GM12878 (cell line): ENCODE measurements around the gene IL1RAPL1. TPM values are rescaled to one million over a fixed set of nuclear protein-coding genes. Genes with fewer than 3 reads are reported as not detected.

Experiments
- ATAC-seq: fragments of 200-7000 bp; cut with Tn5 transposase; 3 replicates; pipeline ENCODE4 v1.9.1; 2020; ENCODE audit warnings: mild to moderate bottlenecking, moderate library complexity
- BruUV-seq: library from RNA; stranded (reverse); fragments of 400-500 nt; replicated peaks from 2 replicates; lab custom pipeline; 2021; lab: Mats Ljungman, UMichigan
- CTCF ChIA-PET: fragments of 300-600 bp; sonication (Branson Sonifier 250); formaldehyde crosslinking; extraction: SDS; loops from one replicate; lab custom pipeline; 2021; ENCODE audit warnings: inconsistent platforms; lab: Yijun Ruan, JAX
- POLR2A ChIA-PET: fragments of 350-600 bp; formaldehyde crosslinking; extraction: SDS; loops from one replicate; lab custom pipeline; 2021; ENCODE audit warnings: inconsistent platforms; lab: Charles Lee
- RAD21 ChIA-PET: fragments of 300-600 bp; sonication (Branson Sonifier 250); formaldehyde crosslinking; loops from one replicate; lab custom pipeline; 2023; ENCODE audit warnings: antibody characterized with exemption; ENCODE audit not compliant: unreplicated experiment; lab: Charles Lee
- SMC1A ChIA-PET: fragments of 300-600 bp; sonication (Branson Sonifier 250); formaldehyde crosslinking; loops from one replicate; lab custom pipeline; 2023; ENCODE audit not compliant: unreplicated experiment, uncharacterized antibody; lab: Charles Lee
- DNase-seq: peaks from one replicate; pipeline ENCODE4 v3.0.0-alpha.2; 2011; ENCODE audit warnings: low read depth, low spot score
- FAIRE-seq: peaks from 3 replicates; lab custom pipeline; 2011; peaks lifted over from hg19 to GRCh38; lab: Jason Lieb, UNC
- H2AFZ ChIP-seq: 2 replicates; pipeline ENCODE4 v1.6.0; 2011; ENCODE audit warnings: low read depth, low read length, control low read depth; ENCODE audit not compliant: control insufficient read depth
- H3K27ac ChIP-seq: 2 replicates; pipeline ENCODE4 v1.5.1; 2011; ENCODE audit warnings: control low read depth; ENCODE audit not compliant: control insufficient read depth, insufficient read depth
- H3K27me3 ChIP-seq, 2 experiments: replicated peaks in 1 of 2; 2 replicates each; pipeline versions ENCODE4 v1.6.0 to v1.6.1; 2011; ENCODE audit warnings: low read length in 1 of 2; ENCODE audit not compliant: control insufficient read depth in 2 of 2, insufficient read depth in 2 of 2
- H3K36me3 ChIP-seq, 2 experiments: 2 replicates each; pipeline ENCODE4 v1.5.1; 2011; ENCODE audit warnings: low read length in 1 of 2; ENCODE audit not compliant: control insufficient read depth in 2 of 2, insufficient read depth in 2 of 2
- H3K4me1 ChIP-seq: 2 replicates; pipeline ENCODE4 v1.6.1; 2011; ENCODE audit warnings: mild to moderate bottlenecking, low read length, moderate library complexity, mixed read lengths; ENCODE audit not compliant: control insufficient read depth, insufficient read depth
- H3K4me2 ChIP-seq: 2 replicates; pipeline ENCODE4 v1.6.0; 2011; ENCODE audit warnings: control low read depth; ENCODE audit not compliant: control insufficient read depth, insufficient read depth
- H3K4me3 ChIP-seq: fragments of 200-600 bp; sonication (generic); 2 replicates; pipeline ENCODE4 v1.5.1; 2016
- H3K79me2 ChIP-seq: 2 replicates; pipeline ENCODE4 v1.6.0; 2011; ENCODE audit warnings: low read length; ENCODE audit not compliant: control insufficient read depth, insufficient read depth
- H3K9ac ChIP-seq: 2 replicates; pipeline ENCODE4 v1.8.0; 2011; ENCODE audit warnings: low read length, control low read depth, mixed read lengths; ENCODE audit not compliant: control insufficient read depth, insufficient read depth
- H3K9me3 ChIP-seq: replicated peaks from 3 replicates; pipeline ENCODE4 v1.5.1; 2011; ENCODE audit warnings: mild to moderate bottlenecking, low read length; ENCODE audit not compliant: control insufficient read depth, insufficient read depth
- H4K20me1 ChIP-seq: 2 replicates; pipeline ENCODE4 v1.6.0; 2011; ENCODE audit not compliant: control insufficient read depth, insufficient read depth
- ASH2L ChIP-seq: fragments of 300-600, 200-600 bp; sonication (generic); IDR thresholded peaks from 2 replicates; pipeline ENCODE4 v1.6.1; 2017; ENCODE audit warnings: low read depth, mild to moderate bottlenecking, borderline replicate concordance
- CBX5 ChIP-seq: sonication (generic); IDR thresholded peaks from 2 replicates; pipeline ENCODE4 v1.6.1; 2016; ENCODE audit warnings: low read depth, moderate library complexity, mild to moderate bottlenecking, inconsistent platforms
- EED ChIP-seq: sonication (generic); IDR thresholded peaks from 2 replicates; pipeline ENCODE4 v1.6.1; 2016; ENCODE audit warnings: antibody characterized with exemption, low read depth
- EGR1 ChIP-seq, 2 experiments: IDR thresholded peaks; 1 replicate in 1 of 2; 2 replicates in 1 of 2; pipeline ENCODE4 v1.6.1; 2011 to 2012; ENCODE audit warnings: low read depth in 2 of 2, low read length in 2 of 2, borderline replicate concordance in 1 of 2, mild to moderate bottlenecking in 1 of 2, moderate library complexity in 1 of 2
- HDAC6 ChIP-seq: fragments of 200-600 bp; sonication (generic); IDR thresholded peaks from one replicate; pipeline ENCODE4 v1.8.0; 2017; ENCODE audit warnings: antibody characterized with exemption; ENCODE audit not compliant: unreplicated experiment
- IKZF1 ChIP-seq: fragments of 450-650 bp; conservative IDR thresholded peaks from 2 replicates; pipeline ENCODE4 v1.6.1; 2017; ENCODE audit warnings: antibody characterized with exemption, mild to moderate bottlenecking
- MYB ChIP-seq: fragments of 150-350 bp; IDR thresholded peaks from 2 replicates; pipeline ENCODE4 v1.6.1; 2014; ENCODE audit warnings: mild to moderate bottlenecking, low read depth, low read length, borderline replicate concordance
- NBN ChIP-seq: fragments of 450-650 bp; IDR thresholded peaks from 2 replicates; pipeline ENCODE4 v1.6.1; 2016
- NR2F1 ChIP-seq: fragments of 450-650 bp; conservative IDR thresholded peaks from 2 replicates; pipeline ENCODE4 v1.6.1; 2017; ENCODE audit warnings: mild to moderate bottlenecking
- PAX5 ChIP-seq: IDR thresholded peaks from 2 replicates; pipeline ENCODE4 v1.6.1; 2011; ENCODE audit warnings: low read depth, low read length, borderline replicate concordance
- POLR2AphosphoS5 ChIP-seq: IDR thresholded peaks from 2 replicates; pipeline ENCODE4 v1.6.1; 2011; ENCODE audit warnings: mild to moderate bottlenecking, low read length, inconsistent platforms
- RFX5 ChIP-seq: IDR thresholded peaks from 2 replicates; pipeline ENCODE4 v1.6.1; 2011; ENCODE audit warnings: low read depth, low read length, improper control_type of control experiment
- RUNX3 ChIP-seq: IDR thresholded peaks from 2 replicates; pipeline ENCODE4 v1.6.1; 2012; ENCODE audit warnings: low read length, inconsistent platforms
- SMC3 ChIP-seq: IDR thresholded peaks from 2 replicates; pipeline ENCODE4 v1.6.1; 2011; ENCODE audit warnings: low read length, improper control_type of control experiment, borderline replicate concordance
- ZBED1 ChIP-seq: IDR thresholded peaks from 2 replicates; pipeline ENCODE4 v1.6.1; 2016; ENCODE audit warnings: borderline replicate concordance
- WGBS: methylation state at CpG from one replicate; pipeline ENCODE4 v1.1.6; 2016; ENCODE audit warnings: low lambda C conversion rate; ENCODE audit not compliant: insufficient replicate concordance, insufficient coverage; ENCODE audit errors: missing lambda C conversion rate; 5-methylcytosine and 5-hydroxymethylcytosine counted together
- in situ Hi-C: fragments of 300-500 bp; cut with MboI; formaldehyde crosslinking; loops from 9 replicates; pipeline ENCODE4 v1.14.3; 2018; ENCODE audit warnings: mixed read lengths
- intact Hi-C: fragments of 100-400 bp; cut with micrococcal nuclease; formaldehyde crosslinking; loops from one replicate; pipeline ENCODE4 v1.14.2; 2022; ENCODE audit not compliant: unreplicated experiment
- polyA plus RNA-seq, 11 experiments: library from polyadenylated mRNA; depleted of rRNA in 4 of 11; unstranded in 6 of 11; stranded (reverse) in 5 of 11; fragments of >200 nt; fragmentation: Nextera tagmentation in 4 of 11; fragmentation: Illumina TruSeq in 1 of 11; extraction: Ambion mirVana in 4 of 11; extraction: Trizol in 1 of 11; gene quantifications; 1 replicate in 1 of 11; 2 replicates in 10 of 11; pipeline versions ENCODE4 v1.2.1 to v1.2.3, GENCODE V29; 2011 to 2016; ENCODE audit warnings: inconsistent platforms in 2 of 11, missing spikeins in 2 of 11, low read depth in 1 of 11
- total RNA-seq, 4 experiments: library from RNA; depleted of rRNA in 3 of 4; stranded (reverse); fragments of >200 nt in 3 of 4; fragmentation: Illumina TruSeq in 1 of 4; extraction: Trizol in 1 of 4; gene quantifications; 2 replicates each; pipeline versions ENCODE4 v1.2.1 to v1.2.3, GENCODE V29; 2013 to 2021
- TF ChIP-seq, protein P1 (sequence below): IDR thresholded peaks from 2 replicates; pipeline ENCODE4 v1.6.1; 2011; ENCODE audit warnings: low read depth, low read length, improper control_type of control experiment, borderline replicate concordance
- TF ChIP-seq, protein P2 (sequence below): fragments of 150-350 bp; IDR thresholded peaks from 2 replicates; pipeline ENCODE4 v1.6.1; 2014; ENCODE audit warnings: mild to moderate bottlenecking, low read depth, low read length
- TF ChIP-seq, protein P3 (sequence below): IDR thresholded peaks from 2 replicates; pipeline ENCODE4 v1.6.1; 2012; ENCODE audit warnings: low read depth, low read length, improper control_type of control experiment
- TF ChIP-seq, protein P4 (sequence below): fragments of 450-650 bp; IDR thresholded peaks from 2 replicates; pipeline ENCODE4 v1.6.1; 2014; ENCODE audit warnings: mild to moderate bottlenecking
- TF ChIP-seq, protein P5 (sequence below): IDR thresholded peaks from 2 replicates; pipeline ENCODE4 v1.6.1; 2011; ENCODE audit warnings: borderline replicate concordance, low read depth, mild to moderate bottlenecking, moderate library complexity, low read length; ENCODE audit not compliant: insufficient read depth, poor library complexity, severe bottlenecking

The IL1RAPL1 gene
- total and polyA plus RNA-seq, 10 of the 15 experiments (the other 5 are each of a cell fraction or from before 2014, with no cell fraction given): not detected

DNA sequence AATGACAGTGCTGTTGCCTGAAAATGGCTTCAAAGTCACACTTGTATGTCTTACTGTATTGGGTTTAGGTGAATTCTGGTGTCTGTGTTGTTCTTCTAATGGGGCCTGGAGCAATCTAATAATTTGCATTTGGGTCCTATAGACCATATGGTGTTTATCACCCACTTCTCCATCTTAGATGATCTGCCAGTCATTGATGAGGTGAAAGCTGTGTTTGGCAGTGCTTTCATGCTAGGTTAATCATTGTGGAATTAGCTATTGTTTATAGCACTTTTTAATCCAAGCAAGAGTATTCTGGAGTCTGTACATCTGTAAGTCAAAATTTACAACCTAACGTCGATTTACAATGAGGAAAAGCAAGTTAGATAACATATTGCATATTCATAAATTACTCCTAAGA lies 1055.9 kb downstream of the IL1RAPL1 start (continued):
- TF ChIP-seq, protein P1, sequence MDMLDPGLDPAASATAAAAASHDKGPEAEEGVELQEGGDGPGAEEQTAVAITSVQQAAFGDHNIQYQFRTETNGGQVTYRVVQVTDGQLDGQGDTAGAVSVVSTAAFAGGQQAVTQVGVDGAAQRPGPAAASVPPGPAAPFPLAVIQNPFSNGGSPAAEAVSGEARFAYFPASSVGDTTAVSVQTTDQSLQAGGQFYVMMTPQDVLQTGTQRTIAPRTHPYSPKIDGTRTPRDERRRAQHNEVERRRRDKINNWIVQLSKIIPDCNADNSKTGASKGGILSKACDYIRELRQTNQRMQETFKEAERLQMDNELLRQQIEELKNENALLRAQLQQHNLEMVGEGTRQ: no peak
- TF ChIP-seq RUNX3: no peak
- TF ChIP-seq, protein P2, sequence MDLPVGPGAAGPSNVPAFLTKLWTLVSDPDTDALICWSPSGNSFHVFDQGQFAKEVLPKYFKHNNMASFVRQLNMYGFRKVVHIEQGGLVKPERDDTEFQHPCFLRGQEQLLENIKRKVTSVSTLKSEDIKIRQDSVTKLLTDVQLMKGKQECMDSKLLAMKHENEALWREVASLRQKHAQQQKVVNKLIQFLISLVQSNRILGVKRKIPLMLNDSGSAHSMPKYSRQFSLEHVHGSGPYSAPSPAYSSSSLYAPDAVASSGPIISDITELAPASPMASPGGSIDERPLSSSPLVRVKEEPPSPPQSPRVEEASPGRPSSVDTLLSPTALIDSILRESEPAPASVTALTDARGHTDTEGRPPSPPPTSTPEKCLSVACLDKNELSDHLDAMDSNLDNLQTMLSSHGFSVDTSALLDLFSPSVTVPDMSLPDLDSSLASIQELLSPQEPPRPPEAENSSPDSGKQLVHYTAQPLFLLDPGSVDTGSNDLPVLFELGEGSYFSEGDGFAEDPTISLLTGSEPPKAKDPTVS: no peak
- TF ChIP-seq IKZF1: no peak
- TF ChIP-seq EGR1 (IDR thresholded peaks at IDR 0.05; ENCODE audit: borderline replicate concordance in 1 of 2, low read depth in 2 of 2, low read length in 2 of 2): no peak
- TF ChIP-seq, protein P3, sequence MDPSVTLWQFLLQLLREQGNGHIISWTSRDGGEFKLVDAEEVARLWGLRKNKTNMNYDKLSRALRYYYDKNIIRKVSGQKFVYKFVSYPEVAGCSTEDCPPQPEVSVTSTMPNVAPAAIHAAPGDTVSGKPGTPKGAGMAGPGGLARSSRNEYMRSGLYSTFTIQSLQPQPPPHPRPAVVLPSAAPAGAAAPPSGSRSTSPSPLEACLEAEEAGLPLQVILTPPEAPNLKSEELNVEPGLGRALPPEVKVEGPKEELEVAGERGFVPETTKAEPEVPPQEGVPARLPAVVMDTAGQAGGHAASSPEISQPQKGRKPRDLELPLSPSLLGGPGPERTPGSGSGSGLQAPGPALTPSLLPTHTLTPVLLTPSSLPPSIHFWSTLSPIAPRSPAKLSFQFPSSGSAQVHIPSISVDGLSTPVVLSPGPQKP: no peak

- ATAC-seq (no peak), DNase-seq (no peak), FAIRE-seq (no peak)
- ChIA-PET POLR2A (no interaction called here), SMC1A (interaction anchor here (1.7 kb wide), 1 partner anchor 32 kb away, joined by 4 read pairs; no protein-coding TSS in a partner anchor), CTCF (no interaction called here), RAD21 (no interaction called here)
- Histone ChIP-seq H3K9ac (no peak overlapping the region), H2AFZ (no peak overlapping the region), H3K4me3 (no peak overlapping the region), H3K27ac (no peak overlapping the region), H3K4me1 (no peaks in the 10 kb centered on the region), H3K36me3 (no peaks in the 10 kb centered on the region), H4K20me1 (no peaks in the 10 kb centered on the region), H3K27me3 (no peaks in the 10 kb centered on the region), H3K4me2 (no peak overlapping the region), H3K9me3 (no peaks in the 10 kb centered on the region; the same call in 2 of the 3 replicates), H3K79me2 (no peaks in the 10 kb centered on the region)
- 54% methylated on average over 1 of the region's 1 CpG for whole genome bisulfite sequencing
- in situ Hi-C loops: no loop called here
- no TSS peak for BruUV-seq
- intact Hi-C loops: no loop called here
- TF ChIP-seq HDAC6 (no peak), PAX5 (no peak), MYB (no peak), ASH2L (no peak), ZBED1 (no peak), POLR2AphosphoS5 (no peak), SMC3 (no peak), EED (no peak), RFX5 (no peak), CBX5 (no peak), NBN (no peak), NR2F1 (no peak)
- TF ChIP-seq, protein P4, sequence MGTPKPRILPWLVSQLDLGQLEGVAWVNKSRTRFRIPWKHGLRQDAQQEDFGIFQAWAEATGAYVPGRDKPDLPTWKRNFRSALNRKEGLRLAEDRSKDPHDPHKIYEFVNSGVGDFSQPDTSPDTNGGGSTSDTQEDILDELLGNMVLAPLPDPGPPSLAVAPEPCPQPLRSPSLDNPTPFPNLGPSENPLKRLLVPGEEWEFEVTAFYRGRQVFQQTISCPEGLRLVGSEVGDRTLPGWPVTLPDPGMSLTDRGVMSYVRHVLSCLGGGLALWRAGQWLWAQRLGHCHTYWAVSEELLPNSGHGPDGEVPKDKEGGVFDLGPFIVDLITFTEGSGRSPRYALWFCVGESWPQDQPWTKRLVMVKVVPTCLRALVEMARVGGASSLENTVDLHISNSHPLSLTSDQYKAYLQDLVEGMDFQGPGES: no peak
- TF ChIP-seq, protein P5, sequence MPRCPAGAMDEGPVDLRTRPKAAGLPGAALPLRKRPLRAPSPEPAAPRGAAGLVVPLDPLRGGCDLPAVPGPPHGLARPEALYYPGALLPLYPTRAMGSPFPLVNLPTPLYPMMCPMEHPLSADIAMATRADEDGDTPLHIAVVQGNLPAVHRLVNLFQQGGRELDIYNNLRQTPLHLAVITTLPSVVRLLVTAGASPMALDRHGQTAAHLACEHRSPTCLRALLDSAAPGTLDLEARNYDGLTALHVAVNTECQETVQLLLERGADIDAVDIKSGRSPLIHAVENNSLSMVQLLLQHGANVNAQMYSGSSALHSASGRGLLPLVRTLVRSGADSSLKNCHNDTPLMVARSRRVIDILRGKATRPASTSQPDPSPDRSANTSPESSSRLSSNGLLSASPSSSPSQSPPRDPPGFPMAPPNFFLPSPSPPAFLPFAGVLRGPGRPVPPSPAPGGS: no peak
These were observed 1060.9 kb downstream of the IL1RAPL1 start for GRCh38 chrX:29648161-29648560.
